Nephron (organoid): ENCODE data around the gene TRAPPC11.

Source experiments
- H3K27ac Mint-ChIP-seq, 3 experiments: 2 replicates each; pipeline ENCODE4 v1.8.0; 2020; ENCODE audit warnings: mixed read lengths in 3 of 3, mild to moderate bottlenecking in 2 of 3, moderate library complexity in 1 of 3
- H3K27me3 Mint-ChIP-seq: 2 replicates; pipeline ENCODE4 v1.8.0; 2021; ENCODE audit warnings: low read depth, mild to moderate bottlenecking, moderate library complexity, mixed read lengths
- H3K36me3 Mint-ChIP-seq: 2 replicates; pipeline ENCODE4 v1.8.0; 2020; ENCODE audit warnings: low read depth, mixed read lengths
- H3K4me1 Mint-ChIP-seq: 2 replicates; pipeline ENCODE4 v1.8.0; 2020; ENCODE audit warnings: mixed read lengths
- H3K4me3 Mint-ChIP-seq, 3 experiments: 2 replicates each; pipeline ENCODE4 v1.8.0; 2020; ENCODE audit warnings: mild to moderate bottlenecking in 3 of 3, mixed read lengths in 3 of 3, moderate library complexity in 2 of 3
- H3K9me3 Mint-ChIP-seq: 2 replicates; pipeline ENCODE4 v1.8.0; 2020; ENCODE audit warnings: mixed read lengths
- CTCF ChIP-seq, 3 experiments: fragments of 200-600 bp; sonication (generic); IDR thresholded peaks; one replicate each; pipeline ENCODE4 v1.5.0; 2021; ENCODE audit warnings: antibody characterized with exemption in 3 of 3; ENCODE audit not compliant: unreplicated experiment in 3 of 3

The TRAPPC11 gene

GRCh38 chr4:183670960-183671555 lies 12.0 kb downstream of the TRAPPC11 start:
- no peak overlapping the region for H3K4me3 Mint-ChIP-seq
- H3K9me3 Mint-ChIP-seq = no peaks in the 10 kb centered on the region
- H3K27me3 Mint-ChIP-seq = no peaks in the 10 kb centered on the region
- H3K4me1 Mint-ChIP-seq = no peaks in the 10 kb centered on the region
- TF ChIP-seq CTCF (IDR thresholded peaks at IDR 0.05; ENCODE audit: unreplicated experiment in 3 of 3) = no peak
- peaks cover 61% of the 10 kb centered on the region for H3K36me3 Mint-ChIP-seq
- H3K27ac Mint-ChIP-seq = no peak overlapping the region

- H3K27me3 Mint-ChIP-seq = no peaks in the 10 kb centered on the region
- no peak for TF ChIP-seq CTCF (IDR thresholded peaks at IDR 0.05; ENCODE audit: unreplicated experiment in 3 of 3)
- H3K9me3 Mint-ChIP-seq = no peaks in the 10 kb centered on the region
- H3K27ac Mint-ChIP-seq = no peak overlapping the region
- no peaks in the 10 kb centered on the region for H3K4me1 Mint-ChIP-seq
- H3K36me3 Mint-ChIP-seq = peaks cover 54% of the 10 kb centered on the region
- H3K4me3 Mint-ChIP-seq = no peak overlapping the region
Observed at GRCh38 chr4:183674153-183674552, 15.1 kb downstream of the TRAPPC11 start.

GRCh38 chr4:183675625-183676024 lies 16.5 kb downstream of the TRAPPC11 start:
- no peaks in the 10 kb centered on the region for H3K4me1 Mint-ChIP-seq
- TF ChIP-seq CTCF (IDR thresholded peaks at IDR 0.05; ENCODE audit: unreplicated experiment in 3 of 3) = no peak
- H3K9me3 Mint-ChIP-seq = no peaks in the 10 kb centered on the region
- peak overlapping the region in 2 of 3 experiments; percentile 59 to 67 for H3K27ac Mint-ChIP-seq
- H3K27me3 Mint-ChIP-seq = no peaks in the 10 kb centered on the region
- H3K4me3 Mint-ChIP-seq = no peak overlapping the region
- H3K36me3 Mint-ChIP-seq = peaks cover 54% of the 10 kb centered on the region

- peaks cover 56% of the 10 kb centered on the region for H3K36me3 Mint-ChIP-seq
- H3K9me3 Mint-ChIP-seq = no peaks in the 10 kb centered on the region
- H3K4me1 Mint-ChIP-seq = peaks cover 4% of the 10 kb centered on the region
- no peaks in the 10 kb centered on the region for H3K27me3 Mint-ChIP-seq
- no peak overlapping the region for H3K4me3 Mint-ChIP-seq
- no peak for TF ChIP-seq CTCF (IDR thresholded peaks at IDR 0.05; ENCODE audit: unreplicated experiment in 3 of 3)
- H3K27ac Mint-ChIP-seq = no peak overlapping the region
Observed at GRCh38 chr4:183681119-183681518, 22.0 kb downstream of the TRAPPC11 start.

GRCh38 chr4:183686461-183686860 lies 27.4 kb downstream of the TRAPPC11 start:
- H3K9me3 Mint-ChIP-seq = no peaks in the 10 kb centered on the region
- H3K4me3 Mint-ChIP-seq = no peak overlapping the region
- no peak for TF ChIP-seq CTCF (IDR thresholded peaks at IDR 0.05; ENCODE audit: unreplicated experiment in 3 of 3)
- no peaks in the 10 kb centered on the region for H3K27me3 Mint-ChIP-seq
- H3K27ac Mint-ChIP-seq = no peak overlapping the region
- peaks cover 4% of the 10 kb centered on the region for H3K4me1 Mint-ChIP-seq
- H3K36me3 Mint-ChIP-seq = peaks cover 68% of the 10 kb centered on the region

GRCh38 chr4:183688216-183688615 lies 29.1 kb downstream of the TRAPPC11 start:
- no peaks in the 10 kb centered on the region for H3K9me3 Mint-ChIP-seq
- no peak overlapping the region for H3K4me3 Mint-ChIP-seq
- H3K4me1 Mint-ChIP-seq = no peaks in the 10 kb centered on the region
- peaks cover 70% of the 10 kb centered on the region for H3K36me3 Mint-ChIP-seq
- H3K27ac Mint-ChIP-seq = no peak overlapping the region
- H3K27me3 Mint-ChIP-seq = no peaks in the 10 kb centered on the region
- no peak for TF ChIP-seq CTCF (IDR thresholded peaks at IDR 0.05; ENCODE audit: unreplicated experiment in 3 of 3)
